Osteocyte (in vitro differentiated cells): ENCODE results near the gene ATP13A2. TPM values are rescaled to one million over a fixed set of nuclear protein-coding genes. Genes with fewer than 3 reads are reported as not detected.

Source experiments
- DNase-seq: peaks from one replicate; pipeline ENCODE4 v3.0.0; 2021; ENCODE audit warnings: mixed read lengths; ENCODE audit not compliant: unreplicated experiment; ENCODE audit errors: extremely low spot score
- H3K27ac Mint-ChIP-seq: one replicate; pipeline ENCODE4 v1.8.0; 2021; ENCODE audit warnings: mild to moderate bottlenecking, mixed read lengths; ENCODE audit not compliant: unreplicated experiment
- H3K27me3 Mint-ChIP-seq: one replicate; pipeline ENCODE4 v1.8.0; 2021; ENCODE audit warnings: mixed read lengths; ENCODE audit not compliant: unreplicated experiment
- H3K36me3 Mint-ChIP-seq: one replicate; pipeline ENCODE4 v1.8.0; 2021; ENCODE audit warnings: mixed read lengths; ENCODE audit not compliant: unreplicated experiment
- H3K4me1 Mint-ChIP-seq: one replicate; pipeline ENCODE4 v1.8.0; 2021; ENCODE audit warnings: mixed read lengths; ENCODE audit not compliant: unreplicated experiment
- H3K4me3 Mint-ChIP-seq: one replicate; pipeline ENCODE4 v1.8.0; 2021; ENCODE audit warnings: mild to moderate bottlenecking, moderate library complexity, mixed read lengths; ENCODE audit not compliant: unreplicated experiment
- H3K9me3 Mint-ChIP-seq: one replicate; pipeline ENCODE4 v1.8.0; 2021; ENCODE audit warnings: mixed read lengths; ENCODE audit not compliant: unreplicated experiment
- CTCF ChIP-seq: fragments of 200-600 bp; sonication (generic); IDR thresholded peaks from 2 replicates; pipeline ENCODE4 v1.5.0; 2021; ENCODE audit warnings: antibody characterized with exemption, mild to moderate bottlenecking, moderate library complexity
- total RNA-seq: library from RNA; stranded (reverse); gene quantifications from 2 replicates; pipeline ENCODE4 v1.2.1, GENCODE V29; 2021

ATP13A2 gene
- total RNA-seq, 1 donor from 2014 or later, result 69.6 TPM

GRCh38 chr1:17031436-17031835, 19.7 kb upstream of the ATP13A2 start:
- H3K9me3 Mint-ChIP-seq, result no peaks in the 10 kb centered on the region
- no peaks in the 10 kb centered on the region for H3K4me1 Mint-ChIP-seq
- no peak for DNase-seq
- H3K4me3 Mint-ChIP-seq, result no peak overlapping the region
- H3K27me3 Mint-ChIP-seq, result no peaks in the 10 kb centered on the region
- no peak overlapping the region for H3K27ac Mint-ChIP-seq
- no peak for TF ChIP-seq CTCF
- H3K36me3 Mint-ChIP-seq, result peaks cover 33% of the 10 kb centered on the region

- DNase-seq, result no peak
- TF ChIP-seq CTCF, result no peak
- Mint-ChIP-seq H3K4me3 (no peak overlapping the region), H3K27ac (no peak overlapping the region), H3K27me3 (no peaks in the 10 kb centered on the region), H3K9me3 (no peaks in the 10 kb centered on the region), H3K4me1 (no peaks in the 10 kb centered on the region), H3K36me3 (peaks cover 32% of the 10 kb centered on the region)
Observed at GRCh38 chr1:17030206-17030605, 18.5 kb upstream of the ATP13A2 start.

GRCh38 chr1:17028662-17029188, 17.0 kb upstream of the ATP13A2 start:
- no peak for DNase-seq
- peaks cover 45% of the 10 kb centered on the region for H3K36me3 Mint-ChIP-seq
- H3K4me3 Mint-ChIP-seq, result no peak overlapping the region
- no peaks in the 10 kb centered on the region for H3K27me3 Mint-ChIP-seq
- no peaks in the 10 kb centered on the region for H3K4me1 Mint-ChIP-seq
- no peak overlapping the region for H3K27ac Mint-ChIP-seq
- TF ChIP-seq CTCF, result no peak
- no peaks in the 10 kb centered on the region for H3K9me3 Mint-ChIP-seq

- Mint-ChIP-seq H3K4me1 (no peaks in the 10 kb centered on the region), H3K27ac (no peak overlapping the region), H3K36me3 (peaks cover 47% of the 10 kb centered on the region), H3K9me3 (no peaks in the 10 kb centered on the region), H3K4me3 (no peak overlapping the region), H3K27me3 (no peaks in the 10 kb centered on the region)
- no peak for TF ChIP-seq CTCF
- no peak for DNase-seq
Observed at GRCh38 chr1:17027900-17028299, 16.2 kb upstream of the ATP13A2 start.

- TF ChIP-seq CTCF, result no peak
- no peak overlapping the region for H3K4me3 Mint-ChIP-seq
- peaks cover 46% of the 10 kb centered on the region for H3K36me3 Mint-ChIP-seq
- DNase-seq, result no peak
- no peaks in the 10 kb centered on the region for H3K27me3 Mint-ChIP-seq
- no peak overlapping the region for H3K27ac Mint-ChIP-seq
- H3K9me3 Mint-ChIP-seq, result no peaks in the 10 kb centered on the region
- H3K4me1 Mint-ChIP-seq, result no peaks in the 10 kb centered on the region
Observed at GRCh38 chr1:17027403-17027802, 15.7 kb upstream of the ATP13A2 start.
